CD8-positive, alpha-beta memory T cell (primary cell): ENCODE results near the gene ACTL7A. TPM values are rescaled to one million over a fixed set of nuclear protein-coding genes. Genes with fewer than 3 reads are reported as not detected.

Source experiments
- CTCF ChIA-PET: fragments of 350-600 bp; sonication (Branson Sonifier 250); formaldehyde crosslinking; loops from one replicate; lab custom pipeline; 2021; ENCODE audit warnings: antibody characterized with exemption; lab: Charles Lee
- POLR2A ChIA-PET: fragments of 350-600 bp; sonication (Branson Sonifier 250); formaldehyde crosslinking; loops from one replicate; lab custom pipeline; 2021; ENCODE audit warnings: antibody characterized with exemption; lab: Charles Lee
- DNase-seq, 5 donors: peaks; one replicate each; pipeline versions ENCODE4 v3.0.0 to v3.0.0-alpha.2; 2020 to 2022; ENCODE audit warnings: mixed read lengths in 1 of 5
- H3K27ac ChIP-seq: one replicate; pipeline ENCODE4 v1.7.0; 2013; ENCODE audit warnings: low read depth, mild to moderate bottlenecking, low read length, moderate library complexity
- H3K27me3 ChIP-seq: 2 replicates; pipeline ENCODE4 v1.7.0; 2013; ENCODE audit warnings: low read length, mild to moderate bottlenecking; ENCODE audit not compliant: insufficient read depth, poor library complexity, severe bottlenecking
- H3K36me3 ChIP-seq: 2 replicates; pipeline ENCODE4 v1.7.0; 2013; ENCODE audit warnings: mild to moderate bottlenecking, low read length, moderate library complexity; ENCODE audit not compliant: insufficient read depth
- H3K4me1 ChIP-seq: 2 replicates; pipeline ENCODE4 v1.7.0; 2013; ENCODE audit warnings: mild to moderate bottlenecking, low read length, moderate library complexity; ENCODE audit not compliant: insufficient read depth
- H3K4me3 ChIP-seq: 2 replicates; pipeline ENCODE4 v1.7.0; 2013; ENCODE audit warnings: mild to moderate bottlenecking, low read length
- H3K9me3 ChIP-seq: 2 replicates; pipeline ENCODE4 v1.7.0; 2013; ENCODE audit warnings: mild to moderate bottlenecking, low read length
- H3K27ac Mint-ChIP-seq, 8 donors: one replicate each; pipeline ENCODE4 v1.8.0; 2020 to 2021; ENCODE audit warnings: mixed read lengths in 8 of 8, mild to moderate bottlenecking in 6 of 8, inconsistent platforms in 3 of 8, moderate library complexity in 3 of 8
- H3K27me3 Mint-ChIP-seq, 2 donors: one replicate each; pipeline ENCODE4 v1.8.0; 2020 to 2021; ENCODE audit warnings: mixed read lengths in 2 of 2, mild to moderate bottlenecking in 1 of 2, moderate library complexity in 1 of 2
- H3K36me3 Mint-ChIP-seq, 3 donors: one replicate each; pipeline ENCODE4 v1.8.0; 2020 to 2021; ENCODE audit warnings: mixed read lengths in 3 of 3, inconsistent platforms in 1 of 3, mild to moderate bottlenecking in 1 of 3
- H3K4me1 Mint-ChIP-seq, 3 donors: one replicate each; pipeline ENCODE4 v1.8.0; 2020 to 2021; ENCODE audit warnings: mixed read lengths in 3 of 3, inconsistent platforms in 1 of 3, mild to moderate bottlenecking in 1 of 3
- H3K4me3 Mint-ChIP-seq, 7 donors: one replicate each; pipeline ENCODE4 v1.8.0; 2020 to 2021; ENCODE audit warnings: mixed read lengths in 7 of 7, mild to moderate bottlenecking in 6 of 7, moderate library complexity in 4 of 7, inconsistent platforms in 2 of 7
- H3K9me3 Mint-ChIP-seq, 5 donors: one replicate each; pipeline ENCODE4 v1.8.0; 2020 to 2022; ENCODE audit warnings: mixed read lengths in 5 of 5, mild to moderate bottlenecking in 3 of 5, moderate library complexity in 2 of 5, inconsistent platforms in 1 of 5
- polyA plus RNA-seq: library from polyadenylated mRNA; unstranded; fragments of 300-500 nt; fragmentation: Illumina TruSeq; gene quantifications from one replicate; pipeline ENCODE4 v1.2.3, GENCODE V29; 2021
- total RNA-seq, 2 experiments: library from RNA; stranded (reverse); gene quantifications; one replicate each; pipeline ENCODE4 v1.2.3, GENCODE V29; 2021

ACTL7A gene
- total and polyA plus RNA-seq, 3 experiments from 2014 or later = not detected

- H3K27ac ChIP-seq = no peak overlapping the region
- no peak for DNase-seq
- POLR2A ChIA-PET = no interaction called here
- Mint-ChIP-seq H3K27me3 (no peaks in the 10 kb centered on the region), H3K27ac (peak overlapping the region in 2 of 8 donors; percentile 16 to 75), H3K9me3 (no peaks in the 10 kb centered on the region), H3K4me1 (no peaks in the 10 kb centered on the region), H3K36me3 (peaks cover 16 to 94% (median 48%) of the 10 kb centered on the region in 3 donors), H3K4me3 (no peak overlapping the region)
- H3K4me3 ChIP-seq = no peak overlapping the region
- H3K4me1 ChIP-seq = no peaks in the 10 kb centered on the region
- peaks cover 38% of the 10 kb centered on the region for H3K36me3 ChIP-seq
- no peaks in the 10 kb centered on the region for H3K27me3 ChIP-seq
- H3K9me3 ChIP-seq = no peaks in the 10 kb centered on the region
- CTCF ChIA-PET = no interaction called here
Measured at GRCh38 chr9:108900176-108900575, 38.1 kb downstream of the ACTL7A start.

GRCh38 chr9:108903420-108904103 lies 41.5 kb downstream of the ACTL7A start:
- no peaks in the 10 kb centered on the region for H3K9me3 Mint-ChIP-seq
- Histone ChIP-seq H3K27ac (no peak overlapping the region), H3K9me3 (no peaks in the 10 kb centered on the region), H3K4me3 (no peak overlapping the region), H3K36me3 (peaks cover 55% of the 10 kb centered on the region), H3K4me1 (no peaks in the 10 kb centered on the region), H3K27me3 (no peaks in the 10 kb centered on the region)
- CTCF ChIA-PET = interaction anchor here (1.2 kb wide), 1 partner anchor 10 kb away, joined by 3 read pairs; no protein-coding TSS in a partner anchor
- H3K27me3 Mint-ChIP-seq = no peaks in the 10 kb centered on the region
- POLR2A ChIA-PET = no interaction called here
- H3K4me1 Mint-ChIP-seq = no peaks in the 10 kb centered on the region
- no peak overlapping the region for H3K4me3 Mint-ChIP-seq
- no peak for DNase-seq
- peak overlapping the region in 1 of 8 donors; percentile 54 for H3K27ac Mint-ChIP-seq
- peaks cover 26 to 93% (median 43%) of the 10 kb centered on the region in 3 donors for H3K36me3 Mint-ChIP-seq

- Mint-ChIP-seq H3K27ac (no peak overlapping the region), H3K36me3 (peaks cover 28 to 93% (median 45%) of the 10 kb centered on the region in 3 donors), H3K4me3 (no peak overlapping the region), H3K4me1 (peaks cover 0 to 4% (median 0%) of the 10 kb centered on the region in 3 donors), H3K9me3 (no peaks in the 10 kb centered on the region), H3K27me3 (no peaks in the 10 kb centered on the region)
- Histone ChIP-seq H3K9me3 (no peaks in the 10 kb centered on the region), H3K36me3 (peaks cover 58% of the 10 kb centered on the region), H3K4me3 (no peak overlapping the region), H3K27me3 (no peaks in the 10 kb centered on the region), H3K27ac (no peak overlapping the region), H3K4me1 (no peaks in the 10 kb centered on the region)
- no peak for DNase-seq
- POLR2A ChIA-PET = no interaction called here
- CTCF ChIA-PET = interaction anchor here (1.2 kb wide), 1 partner anchor 9 kb away, joined by 3 read pairs; no protein-coding TSS in a partner anchor
Measured at GRCh38 chr9:108904161-108904560, 42.1 kb downstream of the ACTL7A start.

DNA sequence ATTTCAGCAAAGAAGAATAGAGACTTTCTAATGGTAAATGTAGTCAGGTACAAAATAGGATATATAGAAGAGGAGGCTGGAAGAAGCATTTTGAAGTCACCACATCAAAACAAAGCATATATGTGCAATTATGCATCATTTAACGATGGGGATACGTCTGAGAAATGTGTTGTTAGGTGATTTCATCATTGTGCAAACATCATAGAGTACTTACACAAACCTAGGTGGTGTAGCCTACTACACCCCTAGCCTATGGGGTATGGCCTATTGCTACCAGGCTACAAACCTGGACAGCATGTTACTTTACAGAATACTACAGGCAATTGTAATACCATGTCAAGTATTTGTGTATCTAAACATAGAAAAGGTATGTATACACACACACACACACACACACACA lies 43.4 kb downstream of the ACTL7A start:
- Histone ChIP-seq H3K36me3 (peaks cover 53% of the 10 kb centered on the region), H3K4me3 (no peak overlapping the region), H3K27ac (no peak overlapping the region), H3K4me1 (no peaks in the 10 kb centered on the region), H3K9me3 (no peaks in the 10 kb centered on the region), H3K27me3 (no peaks in the 10 kb centered on the region)
- Mint-ChIP-seq H3K9me3 (no peaks in the 10 kb centered on the region), H3K27me3 (no peaks in the 10 kb centered on the region), H3K4me3 (no peak overlapping the region), H3K4me1 (peaks cover 3 to 10% (median 4%) of the 10 kb centered on the region in 3 donors), H3K36me3 (peaks cover 33 to 89% (median 46%) of the 10 kb centered on the region in 3 donors), H3K27ac (no peak overlapping the region)
- no peak for DNase-seq
- ChIA-PET CTCF (no interaction called here), POLR2A (no interaction called here)

DNA sequence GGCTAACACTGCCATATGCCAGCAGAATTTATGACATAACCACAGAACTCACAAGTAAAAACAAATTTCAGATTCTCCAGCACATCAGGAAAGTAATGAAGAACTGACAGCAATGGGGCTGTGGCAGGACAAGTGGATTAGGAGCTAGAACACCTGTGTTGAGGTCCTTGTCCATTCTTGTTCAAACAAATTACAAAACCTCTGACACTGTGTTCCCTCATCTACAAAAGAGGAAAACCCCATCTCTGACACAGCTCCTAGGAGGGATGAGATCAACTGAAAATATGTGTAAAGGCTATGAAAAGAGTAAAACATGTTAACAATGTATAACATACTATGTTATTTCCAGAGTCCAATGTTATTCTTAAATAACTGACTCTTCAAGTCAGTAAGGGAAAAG lies 48.3 kb downstream of the ACTL7A start:
- POLR2A ChIA-PET = no interaction called here
- no peaks in the 10 kb centered on the region for H3K27me3 Mint-ChIP-seq

GRCh38 chr9:108910914-108911313 lies 48.8 kb downstream of the ACTL7A start:
- ChIA-PET POLR2A (no interaction called here), CTCF (no interaction called here)
- H3K27ac ChIP-seq = no peak overlapping the region
- H3K36me3 ChIP-seq = peaks cover 40% of the 10 kb centered on the region
- H3K27me3 Mint-ChIP-seq = no peaks in the 10 kb centered on the region
- no peaks in the 10 kb centered on the region for H3K27me3 ChIP-seq
- no peak for DNase-seq
- no peaks in the 10 kb centered on the region for H3K9me3 Mint-ChIP-seq
- peaks cover 23 to 80% (median 30%) of the 10 kb centered on the region in 3 donors for H3K36me3 Mint-ChIP-seq
- H3K4me1 Mint-ChIP-seq = peaks cover 26 to 37% (median 28%) of the 10 kb centered on the region in 3 donors
- peaks cover 15% of the 10 kb centered on the region for H3K4me1 ChIP-seq
- H3K4me3 ChIP-seq = no peak overlapping the region
- peak overlapping the region; percentile 19 to 96 (median 91) for H3K27ac Mint-ChIP-seq
- H3K9me3 ChIP-seq = no peaks in the 10 kb centered on the region
- H3K4me3 Mint-ChIP-seq = peak overlapping the region in 2 of 7 donors; percentile 6 to 58

More for the DNA sequence above, 48.3 kb downstream of the ACTL7A start:
- no peaks in the 10 kb centered on the region for H3K9me3 Mint-ChIP-seq
- H3K36me3 Mint-ChIP-seq = peaks cover 25 to 80% (median 30%) of the 10 kb centered on the region in 3 donors
- H3K4me1 ChIP-seq = peaks cover 15% of the 10 kb centered on the region
- CTCF ChIA-PET = interaction anchor here (1.1 kb wide), 1 partner anchor 44 kb away, joined by 3 read pairs; no protein-coding TSS in a partner anchor
- peak overlapping the region in 7 of 8 donors; percentile 19 to 96 (median 89) for H3K27ac Mint-ChIP-seq
- H3K4me3 ChIP-seq = no peak overlapping the region
- H3K36me3 ChIP-seq = peaks cover 45% of the 10 kb centered on the region
- no peaks in the 10 kb centered on the region for H3K9me3 ChIP-seq
- H3K27me3 ChIP-seq = no peaks in the 10 kb centered on the region
- DNase-seq = no peak
- peaks cover 26 to 37% (median 28%) of the 10 kb centered on the region in 3 donors for H3K4me1 Mint-ChIP-seq
- H3K27ac ChIP-seq = no peak overlapping the region
- peak overlapping the region in 1 of 7 donors; percentile 6 for H3K4me3 Mint-ChIP-seq

DNA sequence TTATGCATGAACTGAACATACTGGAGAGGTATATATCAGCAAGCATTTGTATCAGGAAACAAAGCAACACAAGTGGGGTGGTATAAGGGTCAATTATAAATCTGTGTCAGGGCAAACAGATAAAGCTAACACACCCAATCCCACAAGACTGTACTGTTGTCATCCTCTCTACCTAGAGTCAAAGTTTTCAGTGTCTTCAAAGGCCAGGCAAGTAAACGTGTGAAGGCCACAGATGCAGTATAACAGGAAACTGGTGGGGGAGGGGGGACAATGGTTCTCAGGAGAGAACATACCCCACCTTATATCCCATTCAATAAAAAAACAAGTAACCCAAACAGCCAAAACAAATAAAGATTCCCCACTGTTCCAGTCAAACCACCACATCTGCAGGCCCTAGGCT lies 49.8 kb downstream of the ACTL7A start:
- Mint-ChIP-seq H3K4me3 (peak overlapping the region in 6 of 7 donors; percentile 2 to 71 (median 51)), H3K36me3 (peaks cover 15 to 78% (median 31%) of the 10 kb centered on the region in 3 donors), H3K27me3 (no peaks in the 10 kb centered on the region), H3K9me3 (no peaks in the 10 kb centered on the region), H3K27ac (peak overlapping the region; percentile 19 to 96 (median 91)), H3K4me1 (peaks cover 26 to 37% (median 28%) of the 10 kb centered on the region in 3 donors)
- Histone ChIP-seq H3K4me1 (peaks cover 15% of the 10 kb centered on the region), H3K36me3 (peaks cover 31% of the 10 kb centered on the region), H3K4me3 (no peak overlapping the region), H3K27ac (no peak overlapping the region), H3K27me3 (no peaks in the 10 kb centered on the region), H3K9me3 (no peaks in the 10 kb centered on the region)
- DNase-seq = peak in 2 of 5 donors; percentile 10 to 50
- POLR2A ChIA-PET = no interaction called here
- CTCF ChIA-PET = no interaction called here
